ENCODE measurements around the gene CCL14.

CCL14 gene

DNA sequence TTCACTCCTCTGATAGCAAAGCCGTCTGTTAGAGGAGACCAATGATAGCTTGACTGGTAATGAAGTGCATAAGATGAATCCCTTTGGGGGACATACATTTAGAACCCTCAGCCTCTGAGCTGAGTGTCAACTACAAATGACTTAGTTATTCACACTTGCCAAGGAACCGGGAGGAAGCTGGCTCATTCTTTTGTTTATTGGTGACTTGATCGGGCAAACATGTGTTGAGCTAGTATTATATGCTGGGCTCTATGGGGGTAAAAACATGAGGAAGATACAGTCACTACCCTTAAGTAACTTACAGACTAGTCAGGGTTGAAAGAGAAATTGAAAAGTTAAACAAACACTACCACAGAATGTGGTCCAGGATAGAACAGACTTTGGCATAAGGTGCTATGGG is 8.2 kb downstream of the CCL14 start:
- H3K27ac ChIP-seq = no peak overlapping the region
- no peak overlapping the region for H3K4me3 ChIP-seq
- no peak for DNase-seq (ENCODE audit: low read depth, low spot score)
- H3K9me3 ChIP-seq (ENCODE audit: low read depth, low read length) = no peaks in the 10 kb centered on the region
- no peak for TF ChIP-seq EZH2 (IDR thresholded peaks at IDR 0.05)
- TF ChIP-seq POLR2AphosphoS5 (IDR thresholded peaks at IDR 0.05; ENCODE audit: borderline replicate concordance, low read depth, low read length) = no peak
- no peak for TF ChIP-seq FOXP2 (optimal IDR thresholded peaks at IDR 0.05; ENCODE audit: control extremely low read depth, extremely low read length, insufficient read depth)
- no peaks in the 10 kb centered on the region for H3K36me3 ChIP-seq (ENCODE audit: insufficient read depth, low read length)
- H3K9ac ChIP-seq (ENCODE audit: insufficient read length) = no peak overlapping the region

- DNase-seq (ENCODE audit: low read depth, low spot score) = no peak
- Histone ChIP-seq H3K27ac (no peak overlapping the region), H3K36me3 (ENCODE audit: insufficient read depth, low read length) (no peaks in the 10 kb centered on the region), H3K9me3 (ENCODE audit: low read depth, low read length) (no peaks in the 10 kb centered on the region), H3K4me3 (no peak overlapping the region), H3K9ac (ENCODE audit: insufficient read length) (no peak overlapping the region)
- TF ChIP-seq POLR2AphosphoS5 (IDR thresholded peaks at IDR 0.05; ENCODE audit: borderline replicate concordance, low read depth, low read length) = no peak
- no peak for TF ChIP-seq FOXP2 (optimal IDR thresholded peaks at IDR 0.05; ENCODE audit: control extremely low read depth, extremely low read length, insufficient read depth)
- no peak for TF ChIP-seq EZH2 (IDR thresholded peaks at IDR 0.05)
Observed at GRCh38 chr17:35977509-35977908, 9.0 kb downstream of the CCL14 start.

GRCh38 chr17:35973333-35974260 is 12.9 kb downstream of the CCL14 start:
- Histone ChIP-seq H3K36me3 (ENCODE audit: insufficient read depth, low read length) (no peaks in the 10 kb centered on the region), H3K9ac (ENCODE audit: insufficient read length) (no peak overlapping the region), H3K27ac (no peak overlapping the region), H3K9me3 (ENCODE audit: low read depth, low read length) (no peaks in the 10 kb centered on the region), H3K4me3 (no peak overlapping the region)
- TF ChIP-seq FOXP2 (optimal IDR thresholded peaks at IDR 0.05; ENCODE audit: control extremely low read depth, extremely low read length, insufficient read depth) (no peak), POLR2AphosphoS5 (IDR thresholded peaks at IDR 0.05; ENCODE audit: borderline replicate concordance, low read depth, low read length) (no peak), EZH2 (IDR thresholded peaks at IDR 0.05) (no peak)
- no peak for DNase-seq (ENCODE audit: low read depth, low spot score)

DNA sequence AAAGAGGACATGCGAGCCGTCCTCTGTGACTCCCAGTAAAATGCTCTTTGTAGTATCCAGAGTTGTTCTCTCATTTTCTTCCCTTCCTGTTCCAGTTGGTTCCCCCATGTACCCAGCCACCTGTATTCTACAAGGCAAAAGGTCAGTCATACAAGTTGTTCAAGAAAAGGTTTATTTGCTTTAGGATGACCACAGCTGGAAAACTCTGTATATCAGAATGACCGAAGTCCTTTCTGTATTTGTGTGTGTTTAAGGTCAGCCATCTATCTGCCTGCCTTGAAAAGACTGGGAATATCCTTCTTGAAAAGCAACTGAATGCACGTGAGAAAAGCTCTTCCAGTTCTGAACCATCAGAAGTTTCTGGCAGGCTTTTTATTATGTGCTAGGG is 13.6 kb downstream of the CCL14 start:
- no peak overlapping the region for H3K4me3 ChIP-seq
- TF ChIP-seq POLR2AphosphoS5 (IDR thresholded peaks at IDR 0.05; ENCODE audit: borderline replicate concordance, low read depth, low read length) = no peak
- TF ChIP-seq FOXP2 (optimal IDR thresholded peaks at IDR 0.05; ENCODE audit: control extremely low read depth, extremely low read length, insufficient read depth) = no peak
- no peak for TF ChIP-seq EZH2 (IDR thresholded peaks at IDR 0.05)
- H3K27ac ChIP-seq = no peak overlapping the region
- no peaks in the 10 kb centered on the region for H3K36me3 ChIP-seq (ENCODE audit: insufficient read depth, low read length)
- no peak for DNase-seq (ENCODE audit: low read depth, low spot score)
- no peak overlapping the region for H3K9ac ChIP-seq (ENCODE audit: insufficient read length)
- no peaks in the 10 kb centered on the region for H3K9me3 ChIP-seq (ENCODE audit: low read depth, low read length)

GRCh38 chr17:35972535-35972934 is 14.0 kb downstream of the CCL14 start:
- no peak for TF ChIP-seq FOXP2 (optimal IDR thresholded peaks at IDR 0.05; ENCODE audit: control extremely low read depth, extremely low read length, insufficient read depth)
- TF ChIP-seq POLR2AphosphoS5 (IDR thresholded peaks at IDR 0.05; ENCODE audit: borderline replicate concordance, low read depth, low read length) = no peak
- no peak for TF ChIP-seq EZH2 (IDR thresholded peaks at IDR 0.05)
- no peak overlapping the region for H3K4me3 ChIP-seq
- H3K9me3 ChIP-seq (ENCODE audit: low read depth, low read length) = no peaks in the 10 kb centered on the region
- H3K9ac ChIP-seq (ENCODE audit: insufficient read length) = no peak overlapping the region
- no peak for DNase-seq (ENCODE audit: low read depth, low spot score)
- H3K27ac ChIP-seq = no peak overlapping the region
- H3K36me3 ChIP-seq (ENCODE audit: insufficient read depth, low read length) = no peaks in the 10 kb centered on the region

DNA sequence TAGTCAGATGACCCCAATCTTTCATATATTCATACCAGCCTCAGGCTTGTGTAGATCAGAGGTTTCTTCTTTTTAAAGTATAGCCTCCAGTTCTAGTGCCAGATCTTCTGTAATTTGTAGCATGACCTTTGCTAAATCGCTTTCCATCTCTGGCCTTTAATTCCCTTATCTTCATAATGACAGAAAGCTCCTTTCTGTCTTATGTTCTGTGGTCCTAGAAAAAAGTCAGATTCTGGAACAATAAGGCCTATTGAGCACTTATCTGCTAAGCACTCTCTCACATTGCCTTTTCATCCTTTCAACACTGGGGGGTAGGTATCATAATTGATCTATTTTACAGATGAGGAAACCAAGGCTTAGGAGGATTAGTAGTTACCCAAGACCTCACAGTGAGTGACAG is 14.5 kb downstream of the CCL14 start:
- Histone ChIP-seq H3K9ac (ENCODE audit: insufficient read length) (no peak overlapping the region), H3K27ac (no peak overlapping the region), H3K4me3 (no peak overlapping the region), H3K36me3 (ENCODE audit: insufficient read depth, low read length) (no peaks in the 10 kb centered on the region), H3K9me3 (ENCODE audit: low read depth, low read length) (no peaks in the 10 kb centered on the region)
- no peak for DNase-seq (ENCODE audit: low read depth, low spot score)
- TF ChIP-seq FOXP2 (optimal IDR thresholded peaks at IDR 0.05; ENCODE audit: control extremely low read depth, extremely low read length, insufficient read depth) (no peak), POLR2AphosphoS5 (IDR thresholded peaks at IDR 0.05; ENCODE audit: borderline replicate concordance, low read depth, low read length) (no peak), EZH2 (IDR thresholded peaks at IDR 0.05) (no peak)

- no peak for TF ChIP-seq EZH2 (IDR thresholded peaks at IDR 0.05)
- TF ChIP-seq POLR2AphosphoS5 (IDR thresholded peaks at IDR 0.05; ENCODE audit: borderline replicate concordance, low read depth, low read length) = no peak
- no peak for TF ChIP-seq FOXP2 (optimal IDR thresholded peaks at IDR 0.05; ENCODE audit: control extremely low read depth, extremely low read length, insufficient read depth)
- Histone ChIP-seq H3K36me3 (ENCODE audit: insufficient read depth, low read length) (no peaks in the 10 kb centered on the region), H3K27ac (no peak overlapping the region), H3K9me3 (ENCODE audit: low read depth, low read length) (no peaks in the 10 kb centered on the region), H3K4me3 (no peak overlapping the region), H3K9ac (ENCODE audit: insufficient read length) (no peak overlapping the region)
- peak; percentile 65 for DNase-seq (ENCODE audit: low read depth, low spot score)
Observed at GRCh38 chr17:35969558-35970380, 16.8 kb downstream of the CCL14 start.

GRCh38 chr17:35968520-35969054 is 17.9 kb downstream of the CCL14 start:
- DNase-seq (ENCODE audit: low read depth, low spot score) = no peak

More at GRCh38 chr17:35968520-35969054, 17.9 kb downstream of the CCL14 start:
- no peak overlapping the region for H3K27ac ChIP-seq
- H3K36me3 ChIP-seq (ENCODE audit: insufficient read depth, low read length) = no peaks in the 10 kb centered on the region
- H3K4me3 ChIP-seq = no peak overlapping the region
- no peak overlapping the region for H3K9ac ChIP-seq (ENCODE audit: insufficient read length)
- TF ChIP-seq EZH2 (IDR thresholded peaks at IDR 0.05) = no peak
- no peak for TF ChIP-seq FOXP2 (optimal IDR thresholded peaks at IDR 0.05; ENCODE audit: control extremely low read depth, extremely low read length, insufficient read depth)
- TF ChIP-seq POLR2AphosphoS5 (IDR thresholded peaks at IDR 0.05; ENCODE audit: borderline replicate concordance, low read depth, low read length) = no peak
- no peaks in the 10 kb centered on the region for H3K9me3 ChIP-seq (ENCODE audit: low read depth, low read length)
